Measurements from ENCODE around the gene WNT5A.

WNT5A gene

GRCh38 chr3:55486857-55487380, at the start of gene WNT5A:
Gene WNT5A (minus strand): TSS chr3:55487306. CDS start chr3:55486985, 321 bp downstream.
- peak within 1 kb of the TSS; percentile 69 for H3K4me3 ChIP-seq (ENCODE audit: low read depth, low read length)

GRCh38 chr3:55534876-55535275, 47.8 kb upstream of the WNT5A start:
- no peak overlapping the region for H3K4me3 ChIP-seq (ENCODE audit: low read depth, low read length)

- H3K4me3 ChIP-seq (ENCODE audit: low read depth, low read length): no peak overlapping the region
Observed at GRCh38 chr3:55532806-55533205, 45.7 kb upstream of the WNT5A start.

- H3K4me3 ChIP-seq (ENCODE audit: low read depth, low read length): no peak overlapping the region
Observed at GRCh38 chr3:55531321-55531720, 44.2 kb upstream of the WNT5A start.

- no peak overlapping the region for H3K4me3 ChIP-seq (ENCODE audit: low read depth, low read length)
Observed at GRCh38 chr3:55527361-55527760, 40.3 kb upstream of the WNT5A start.

- H3K4me3 ChIP-seq (ENCODE audit: low read depth, low read length): no peak overlapping the region
Observed at GRCh38 chr3:55526332-55527030, 39.4 kb upstream of the WNT5A start.

GRCh38 chr3:55525436-55525835, 38.3 kb upstream of the WNT5A start:
- H3K4me3 ChIP-seq (ENCODE audit: low read depth, low read length): no peak overlapping the region

GRCh38 chr3:55524565-55525244, 37.6 kb upstream of the WNT5A start:
- H3K4me3 ChIP-seq (ENCODE audit: low read depth, low read length): no peak overlapping the region

- no peak overlapping the region for H3K4me3 ChIP-seq (ENCODE audit: low read depth, low read length)
Observed at GRCh38 chr3:55523471-55523870, 36.4 kb upstream of the WNT5A start.

- no peak overlapping the region for H3K4me3 ChIP-seq (ENCODE audit: low read depth, low read length)
Observed at GRCh38 chr3:55521738-55522421, 34.8 kb upstream of the WNT5A start.

GRCh38 chr3:55521064-55521737, 34.1 kb upstream of the WNT5A start:
- H3K4me3 ChIP-seq (ENCODE audit: low read depth, low read length): no peak overlapping the region

GRCh38 chr3:55519019-55519418, 31.9 kb upstream of the WNT5A start:
- no peak overlapping the region for H3K4me3 ChIP-seq (ENCODE audit: low read depth, low read length)

- H3K4me3 ChIP-seq (ENCODE audit: low read depth, low read length): no peak overlapping the region
Observed at GRCh38 chr3:55518451-55518850, 31.3 kb upstream of the WNT5A start.

- H3K4me3 ChIP-seq (ENCODE audit: low read depth, low read length): no peak overlapping the region
Observed at GRCh38 chr3:55516392-55517030, 29.4 kb upstream of the WNT5A start.

GRCh38 chr3:55515550-55516246, 28.6 kb upstream of the WNT5A start:
- no peak overlapping the region for H3K4me3 ChIP-seq (ENCODE audit: low read depth, low read length)

GRCh38 chr3:55514962-55515361, 27.9 kb upstream of the WNT5A start:
- no peak overlapping the region for H3K4me3 ChIP-seq (ENCODE audit: low read depth, low read length)

- no peak overlapping the region for H3K4me3 ChIP-seq (ENCODE audit: low read depth, low read length)
Observed at GRCh38 chr3:55512571-55513343, 25.7 kb upstream of the WNT5A start.

- no peak overlapping the region for H3K4me3 ChIP-seq (ENCODE audit: low read depth, low read length)
Observed at GRCh38 chr3:55511895-55512570, 24.9 kb upstream of the WNT5A start.

GRCh38 chr3:55508335-55508734, 21.2 kb upstream of the WNT5A start:
- H3K4me3 ChIP-seq (ENCODE audit: low read depth, low read length): no peak overlapping the region

All from iPS-11a (cell line).